Fibroblast of pulmonary artery (primary cell): ENCODE results near the gene DAGLA.

Experiments
- DNase-seq: peaks from one replicate; pipeline ENCODE4 v3.0.0-alpha.2; 2010; ENCODE audit warnings: low read depth
- H3K4me3 ChIP-seq: replicated peaks from 2 replicates; pipeline ENCODE4 v1.5.1; 2011; ENCODE audit warnings: low read depth, mild to moderate bottlenecking, control low read depth, low read length, moderate library complexity
- CTCF ChIP-seq: IDR thresholded peaks from 2 replicates; pipeline ENCODE4 v1.5.1; 2011; ENCODE audit warnings: mild to moderate bottlenecking, control low read depth, low read length, inconsistent platforms; ENCODE audit errors: missing control alignments

The DAGLA gene

GRCh38 chr11:61697078-61697502 is 16.9 kb downstream of the DAGLA start:
- TF ChIP-seq CTCF: no peak
- H3K4me3 ChIP-seq: no peak overlapping the region
- DNase-seq: no peak

GRCh38 chr11:61697764-61698163 is 17.6 kb downstream of the DAGLA start:
- H3K4me3 ChIP-seq: no peak overlapping the region
- no peak for TF ChIP-seq CTCF
- no peak for DNase-seq

GRCh38 chr11:61698173-61698948 is 18.2 kb downstream of the DAGLA start:
- no peak overlapping the region for H3K4me3 ChIP-seq
- no peak for DNase-seq
- no peak for TF ChIP-seq CTCF

GRCh38 chr11:61699737-61700160 is 19.6 kb downstream of the DAGLA start:
- no peak for TF ChIP-seq CTCF
- no peak for DNase-seq
- H3K4me3 ChIP-seq: no peak overlapping the region

- no peak overlapping the region for H3K4me3 ChIP-seq
- no peak for TF ChIP-seq CTCF
- peak; percentile 52 for DNase-seq
Measured at GRCh38 chr11:61700212-61700611, 20.0 kb downstream of the DAGLA start.

- DNase-seq: no peak
- no peak for TF ChIP-seq CTCF
- no peak overlapping the region for H3K4me3 ChIP-seq
Measured at GRCh38 chr11:61700720-61701119, 20.5 kb downstream of the DAGLA start.

- no peak overlapping the region for H3K4me3 ChIP-seq
- TF ChIP-seq CTCF: peak; percentile 23
- no peak for DNase-seq
Measured at GRCh38 chr11:61701242-61701886, 21.2 kb downstream of the DAGLA start.
